NCI-H2029 treated with DMSO at 0.1 percent for 48 hours (cell line): ENCODE measurements around the gene SCEL.
A peak's percentile ranks its signal among the peaks of the same experiment; 100 is the strongest.

Experiments used
- DNase-seq: peaks from one replicate; lab custom pipeline; 2025; lab: John Stamatoyannopoulos, UW

SCEL gene

GRCh38 chr13:77521595-77522367 is 13.7 kb upstream of the SCEL start:
- DNase-seq: no peak

DNA sequence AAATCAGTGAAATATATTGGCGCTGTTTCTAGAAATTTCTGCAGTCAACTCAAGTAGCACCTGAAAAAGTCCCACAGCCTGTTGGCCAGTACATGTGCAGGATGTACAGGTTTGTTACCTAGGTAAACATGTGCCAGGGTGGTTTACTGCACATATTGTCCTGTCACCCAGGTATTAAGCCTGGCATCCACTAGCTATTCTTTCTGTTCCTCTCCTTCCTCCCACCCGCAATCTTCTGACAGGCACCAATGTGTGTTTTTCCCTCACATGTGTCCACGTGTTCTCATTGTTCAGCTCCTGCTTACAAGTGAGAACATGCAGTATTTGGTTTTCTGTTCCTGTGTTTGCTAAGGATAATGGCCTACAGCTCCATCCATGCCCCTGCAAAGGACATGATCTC is 13.1 kb upstream of the SCEL start:
- DNase-seq: no peak

GRCh38 chr13:77523386-77523785 is 12.1 kb upstream of the SCEL start:
- DNase-seq: no peak

DNA sequence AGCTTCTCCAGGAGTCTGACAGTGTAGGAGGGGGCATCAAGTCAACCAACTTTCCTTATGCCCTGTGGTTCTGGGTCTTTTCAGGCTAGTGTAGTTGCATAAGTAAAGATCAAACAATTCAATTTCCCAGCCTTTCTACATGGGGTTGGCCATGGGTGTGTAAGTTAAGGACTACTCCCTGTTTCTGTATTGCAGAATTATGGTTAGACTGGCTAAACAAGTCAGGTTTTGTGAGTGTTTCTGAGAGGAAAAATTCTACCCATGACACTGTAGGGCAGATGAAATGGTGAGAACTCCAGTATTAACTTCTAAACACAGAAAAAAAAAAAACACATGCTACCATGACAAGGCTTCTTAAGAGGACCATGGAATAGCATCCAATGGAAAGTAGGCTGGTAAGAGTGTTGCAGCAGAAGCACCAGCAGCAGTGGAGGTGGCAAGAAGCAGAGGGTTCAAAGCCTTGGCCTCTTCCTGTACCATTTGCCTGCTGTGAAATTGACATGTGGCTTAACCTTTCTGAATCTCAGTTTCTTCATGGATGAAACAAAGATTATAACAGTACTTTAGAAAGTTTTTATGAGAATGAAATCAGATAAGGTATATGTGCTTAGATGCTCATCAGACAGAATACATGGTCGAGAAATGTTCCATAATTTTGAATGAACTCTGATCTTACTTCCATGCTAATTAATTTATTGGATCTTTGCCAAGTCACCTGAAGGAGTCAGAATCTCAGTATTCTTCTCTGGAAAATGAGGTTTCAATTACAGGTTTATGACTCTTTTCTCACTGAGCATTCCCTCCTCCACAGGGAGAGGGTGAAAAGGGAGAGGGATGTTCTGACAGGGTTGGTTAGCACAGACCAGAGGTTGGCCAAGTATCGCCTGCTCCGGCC is 11.4 kb upstream of the SCEL start:
- no peak for DNase-seq

DNA sequence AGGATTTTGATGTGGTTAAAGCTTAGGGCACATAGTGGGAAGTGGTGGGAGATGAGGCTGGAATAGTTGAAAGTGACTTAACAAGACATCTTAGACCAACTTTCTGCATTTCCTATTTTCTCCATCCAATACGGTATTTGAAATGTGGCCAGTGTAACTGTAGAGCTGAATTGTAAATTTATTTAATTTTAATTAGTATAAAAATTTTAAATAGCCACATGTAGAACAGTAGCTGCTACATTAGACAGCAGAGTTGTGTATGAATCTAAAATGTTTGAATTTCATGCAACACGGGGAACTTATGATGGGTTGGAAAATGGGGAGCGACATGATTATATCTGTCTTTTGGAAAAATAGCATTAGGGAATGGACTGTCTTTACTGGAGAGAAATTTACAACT is 7.1 kb upstream of the SCEL start:
- no peak for DNase-seq

GRCh38 chr13:77528834-77529500 is 6.5 kb upstream of the SCEL start:
- DNase-seq: no peak

GRCh38 chr13:77529501-77529840 is 6.0 kb upstream of the SCEL start:
- no peak for DNase-seq

DNA sequence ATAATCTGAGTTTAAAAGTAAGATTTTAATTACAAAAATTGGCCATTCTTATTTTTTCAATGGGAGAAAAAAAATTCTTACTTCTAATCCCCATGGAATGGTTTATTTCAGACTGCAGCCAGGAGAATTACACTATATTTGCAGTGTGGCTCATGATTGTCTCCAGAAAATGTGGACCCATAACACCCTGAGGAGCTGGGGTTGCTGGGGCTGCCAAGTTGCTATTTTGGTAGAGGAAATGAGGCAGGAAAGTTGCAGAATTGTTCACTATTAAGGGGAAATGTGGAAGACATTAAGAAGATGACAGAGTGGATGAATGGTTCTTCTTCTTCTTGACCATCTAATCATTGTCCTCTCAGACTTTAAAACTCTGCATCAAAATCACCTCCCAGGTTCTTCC is 4.6 kb upstream of the SCEL start:
- no peak for DNase-seq

GRCh38 chr13:77532983-77533382 is 2.5 kb upstream of the SCEL start:
- DNase-seq: no peak

- DNase-seq: no peak
These were observed 1.4 kb upstream of the SCEL start for GRCh38 chr13:77533875-77534788.

DNA sequence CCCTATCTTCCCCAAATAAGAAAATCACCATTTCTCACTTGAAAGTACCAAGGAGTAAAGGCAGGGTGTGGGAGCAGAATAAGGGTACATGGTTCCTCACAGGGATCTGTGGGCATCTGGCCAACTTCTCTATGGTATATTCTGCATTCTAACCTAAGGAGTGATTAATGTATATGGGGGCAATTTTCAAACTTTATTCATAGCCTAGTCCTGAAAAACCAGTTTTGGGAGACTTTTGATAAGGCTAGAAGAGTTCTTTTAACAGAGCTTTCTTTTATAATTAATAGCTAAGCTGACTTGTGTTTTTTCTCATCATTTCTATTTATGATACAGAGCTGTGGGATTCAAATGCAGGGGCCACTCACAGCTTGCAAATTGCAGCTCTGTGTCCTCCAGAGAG is 852 bp downstream of the SCEL start:
- no peak for DNase-seq

- DNase-seq: no peak
These were observed 1.9 kb downstream of the SCEL start for GRCh38 chr13:77537289-77537919.

- no peak for DNase-seq
These were observed 8.2 kb downstream of the SCEL start for GRCh38 chr13:77543711-77544110.

DNA sequence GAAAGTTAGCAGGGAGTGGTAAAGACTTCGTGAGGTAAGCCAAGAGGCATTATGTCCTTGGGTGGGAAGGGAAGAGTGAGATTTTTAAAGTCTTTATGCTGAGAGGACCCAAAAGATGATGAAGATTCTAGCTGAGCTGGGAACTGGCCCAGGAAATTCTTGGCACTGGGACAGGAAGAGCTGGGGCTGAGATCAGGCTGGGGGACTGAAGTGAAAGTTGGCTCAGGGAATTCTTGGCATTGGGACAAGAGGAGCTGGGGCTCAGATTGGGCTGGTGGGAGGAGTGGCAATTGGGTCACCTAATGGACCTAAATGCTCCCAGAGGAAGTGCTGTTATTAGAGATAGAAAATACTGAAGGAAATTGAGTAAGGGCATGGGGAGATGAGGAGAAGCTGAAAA is 8.8 kb downstream of the SCEL start:
- DNase-seq: peak; percentile 28

DNA sequence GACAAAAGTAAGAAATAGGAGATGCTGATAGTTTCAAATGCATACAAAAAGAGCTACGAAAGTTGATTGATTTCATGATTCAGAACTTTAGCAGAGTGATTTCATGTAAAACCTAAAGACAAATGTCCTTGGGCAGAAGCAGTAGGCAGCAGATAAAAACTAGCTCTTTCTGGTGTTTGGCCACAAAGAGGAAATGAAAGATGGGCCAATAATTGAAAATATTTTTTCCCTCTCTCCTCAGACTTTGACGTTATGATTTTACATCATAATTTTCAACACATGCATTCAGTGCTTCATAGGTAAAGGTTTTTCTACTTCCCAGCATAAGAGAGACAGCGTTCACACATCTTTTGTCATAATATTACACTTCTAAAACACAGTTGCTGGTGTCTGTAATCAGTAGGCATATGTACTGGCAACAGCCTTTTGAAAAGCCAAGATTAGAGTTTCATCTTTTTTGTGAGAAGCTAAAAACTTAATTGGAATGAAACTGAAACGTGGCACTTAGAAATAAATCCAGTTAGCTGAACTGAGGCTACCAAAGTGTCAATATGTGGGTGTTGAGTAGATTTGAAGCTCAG is 9.3 kb downstream of the SCEL start:
- no peak for DNase-seq

DNA sequence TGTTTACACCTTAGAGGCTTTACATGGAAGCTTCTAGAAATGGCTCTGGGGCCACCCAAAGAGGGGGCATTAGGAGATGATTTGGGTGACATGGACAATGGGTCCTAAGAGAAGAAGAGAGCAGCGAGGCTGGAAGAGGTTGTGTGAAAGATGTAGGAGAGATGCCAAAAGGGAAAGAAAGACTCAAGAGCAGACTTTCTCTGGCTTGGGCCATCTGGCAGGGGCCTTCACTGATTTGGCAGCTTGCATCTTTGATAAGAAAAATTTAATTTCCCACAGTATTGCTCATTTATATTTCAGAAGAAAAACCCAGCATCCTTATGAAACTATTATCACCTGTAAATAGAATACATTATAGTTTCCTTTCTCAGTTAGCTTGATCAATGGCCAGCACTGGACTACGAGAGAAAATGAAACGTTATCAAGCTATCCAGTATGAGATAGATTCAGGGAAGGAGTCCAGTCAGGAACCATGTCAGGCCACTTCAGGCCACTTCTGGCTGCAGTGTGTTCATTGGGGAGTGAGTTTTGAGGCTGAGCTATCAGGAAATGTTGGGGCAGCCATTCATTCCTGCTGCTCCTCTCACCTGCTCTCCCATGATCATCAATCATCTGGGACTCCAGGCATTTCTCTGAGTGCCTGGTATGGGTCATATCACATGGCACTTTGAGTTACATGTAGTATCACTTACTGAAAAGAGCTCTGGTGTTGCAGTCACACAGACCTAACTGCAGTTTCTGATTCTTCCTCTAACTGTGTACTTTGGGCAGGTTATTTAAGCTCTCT is 10.3 kb downstream of the SCEL start:
- DNase-seq: no peak

- no peak for DNase-seq
These were observed 12.6 kb downstream of the SCEL start for GRCh38 chr13:77548095-77548494.

- no peak for DNase-seq
These were observed 13.1 kb downstream of the SCEL start for GRCh38 chr13:77548594-77548993.

DNA sequence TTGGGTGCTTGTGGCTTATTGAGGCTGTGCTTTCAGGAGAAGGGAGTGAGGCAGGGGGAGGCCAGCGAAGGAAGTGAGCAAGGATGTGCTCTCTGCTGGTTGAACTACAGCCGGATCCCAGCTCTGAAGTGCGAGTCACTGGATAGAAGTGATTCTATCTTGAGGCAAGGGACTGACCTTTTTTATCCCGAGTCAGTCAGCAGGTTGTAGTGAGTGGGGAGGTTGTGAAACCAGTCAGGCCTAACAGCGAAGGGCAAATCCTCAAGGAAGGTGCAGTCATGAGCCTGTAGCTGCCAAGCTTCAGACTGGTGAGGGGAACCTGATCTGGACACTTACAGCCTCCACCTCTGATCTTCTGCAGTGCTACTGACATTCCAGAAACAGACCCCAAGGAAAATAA is 18.6 kb downstream of the SCEL start:
- no peak for DNase-seq

DNA sequence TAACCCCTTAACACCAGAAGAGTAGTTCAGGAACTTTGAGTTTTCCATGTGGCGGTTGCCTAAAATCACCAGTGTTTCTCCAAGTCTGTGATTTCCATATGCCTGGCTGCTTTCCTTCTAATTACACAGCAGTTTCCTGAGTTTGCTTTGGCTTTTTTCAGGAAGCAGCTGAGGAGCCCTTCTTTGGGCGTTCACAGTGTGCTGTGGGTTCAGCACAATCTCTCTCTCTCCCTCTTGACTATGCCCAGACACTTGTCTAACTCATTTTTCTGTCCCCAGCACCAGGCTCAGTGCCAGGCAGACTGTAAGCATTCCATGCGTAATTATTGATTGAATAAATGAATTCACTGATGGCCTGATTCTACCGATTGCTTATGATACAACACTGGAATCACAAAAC is 19.7 kb downstream of the SCEL start:
- DNase-seq: no peak
